Neutrophil (primary cell): Measurements from ENCODE around the gene GJC3.
"Not testable (repeated sequence)": the region's sequence is repeated elsewhere in the genome, so short reads cannot be mapped to it uniquely, and the experiment has no call there.

Experiments
- H3K27ac ChIP-seq: fragments of 200-600 bp; sonication (generic); 2 replicates; pipeline ENCODE4 v1.5.1; 2016; ENCODE audit warnings: mild to moderate bottlenecking, moderate library complexity
- H3K27me3 ChIP-seq: fragments of 200-600 bp; sonication (generic); 2 replicates; pipeline ENCODE4 v1.6.0; 2016; ENCODE audit warnings: mild to moderate bottlenecking
- H3K36me3 ChIP-seq: fragments of 200-600 bp; sonication (generic); 2 replicates; pipeline ENCODE4 v1.5.1; 2017
- H3K4me1 ChIP-seq, 2 experiments: fragments of 200-600 bp in 1 of 2; sonication (generic) in 1 of 2; 1 replicate in 1 of 2; 2 replicates in 1 of 2; pipeline versions ENCODE4 v1.5.1 to v1.6.1; 2013 to 2016; ENCODE audit warnings: low read depth in 1 of 2, low read length in 1 of 2, mild to moderate bottlenecking in 1 of 2, moderate library complexity in 1 of 2; ENCODE audit not compliant: control insufficient read depth in 1 of 2, insufficient read depth in 1 of 2
- H3K4me3 ChIP-seq, 2 experiments: fragments of 200-600 bp in 1 of 2; sonication (generic) in 1 of 2; 1 replicate in 1 of 2; 2 replicates in 1 of 2; pipeline ENCODE4 v1.5.1; 2013 to 2016; ENCODE audit warnings: low read depth in 1 of 2, low read length in 1 of 2, mild to moderate bottlenecking in 1 of 2, moderate library complexity in 1 of 2
- H3K9me3 ChIP-seq: fragments of 200-600 bp; sonication (generic); 2 replicates; pipeline ENCODE4 v1.5.1; 2016
- TF ChIP-seq, protein P1 (sequence below): fragments of 200-600 bp; sonication (generic); IDR thresholded peaks from 2 replicates; pipeline ENCODE4 v1.5.1; 2016; ENCODE audit warnings: antibody characterized with exemption

The GJC3 gene, protein sequence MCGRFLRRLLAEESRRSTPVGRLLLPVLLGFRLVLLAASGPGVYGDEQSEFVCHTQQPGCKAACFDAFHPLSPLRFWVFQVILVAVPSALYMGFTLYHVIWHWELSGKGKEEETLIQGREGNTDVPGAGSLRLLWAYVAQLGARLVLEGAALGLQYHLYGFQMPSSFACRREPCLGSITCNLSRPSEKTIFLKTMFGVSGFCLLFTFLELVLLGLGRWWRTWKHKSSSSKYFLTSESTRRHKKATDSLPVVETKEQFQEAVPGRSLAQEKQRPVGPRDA

DNA sequence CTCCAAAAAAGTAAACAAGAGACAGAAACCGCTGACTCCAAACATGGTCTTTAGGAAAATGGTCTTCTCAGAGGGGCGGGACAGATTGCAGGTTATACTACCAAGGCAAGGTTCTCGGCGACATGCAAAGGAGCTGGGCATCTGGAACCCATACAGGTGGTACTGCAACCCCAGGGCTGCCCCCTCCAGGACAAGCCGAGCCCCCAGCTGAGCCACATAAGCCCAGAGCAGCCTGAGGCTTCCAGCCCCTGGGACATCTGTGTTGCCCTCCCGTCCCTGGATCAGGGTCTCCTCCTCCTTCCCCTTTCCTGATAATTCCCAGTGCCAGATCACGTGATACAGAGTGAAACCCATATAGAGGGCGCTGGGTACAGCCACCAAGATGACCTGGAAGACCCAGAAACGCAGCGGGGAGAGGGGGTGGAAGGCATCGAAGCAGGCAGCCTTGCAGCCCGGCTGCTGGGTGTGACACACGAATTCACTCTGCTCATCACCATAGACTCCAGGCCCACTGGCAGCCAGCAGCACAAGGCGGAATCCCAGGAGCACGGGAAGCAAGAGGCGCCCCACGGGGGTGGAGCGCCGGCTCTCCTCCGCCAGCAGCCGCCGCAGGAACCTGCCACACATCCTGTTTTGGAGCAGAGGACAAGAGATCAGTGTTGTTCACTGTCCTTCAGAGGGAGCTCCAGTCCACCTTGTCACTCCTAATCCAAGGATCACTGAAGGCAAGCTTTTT is at the start of gene GJC3:
TSS of gene GJC3 (minus strand) at position 627 of the 736 bp plus-strand sequence. CDS start at position 627, 0 bp downstream.
- H3K36me3 ChIP-seq = no peaks in the 10 kb centered on the region
- peaks cover 94% of the 10 kb centered on the region for H3K27me3 ChIP-seq
- H3K4me1 ChIP-seq = no peaks in the 10 kb centered on the region
- TF ChIP-seq, protein P1, sequence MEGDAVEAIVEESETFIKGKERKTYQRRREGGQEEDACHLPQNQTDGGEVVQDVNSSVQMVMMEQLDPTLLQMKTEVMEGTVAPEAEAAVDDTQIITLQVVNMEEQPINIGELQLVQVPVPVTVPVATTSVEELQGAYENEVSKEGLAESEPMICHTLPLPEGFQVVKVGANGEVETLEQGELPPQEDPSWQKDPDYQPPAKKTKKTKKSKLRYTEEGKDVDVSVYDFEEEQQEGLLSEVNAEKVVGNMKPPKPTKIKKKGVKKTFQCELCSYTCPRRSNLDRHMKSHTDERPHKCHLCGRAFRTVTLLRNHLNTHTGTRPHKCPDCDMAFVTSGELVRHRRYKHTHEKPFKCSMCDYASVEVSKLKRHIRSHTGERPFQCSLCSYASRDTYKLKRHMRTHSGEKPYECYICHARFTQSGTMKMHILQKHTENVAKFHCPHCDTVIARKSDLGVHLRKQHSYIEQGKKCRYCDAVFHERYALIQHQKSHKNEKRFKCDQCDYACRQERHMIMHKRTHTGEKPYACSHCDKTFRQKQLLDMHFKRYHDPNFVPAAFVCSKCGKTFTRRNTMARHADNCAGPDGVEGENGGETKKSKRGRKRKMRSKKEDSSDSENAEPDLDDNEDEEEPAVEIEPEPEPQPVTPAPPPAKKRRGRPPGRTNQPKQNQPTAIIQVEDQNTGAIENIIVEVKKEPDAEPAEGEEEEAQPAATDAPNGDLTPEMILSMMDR = no peak
- H3K9me3 ChIP-seq = no peaks in the 10 kb centered on the region
- H3K4me3 ChIP-seq = no peak within 1 kb of the TSS
- no peak within 1 kb of the TSS for H3K27ac ChIP-seq

DNA sequence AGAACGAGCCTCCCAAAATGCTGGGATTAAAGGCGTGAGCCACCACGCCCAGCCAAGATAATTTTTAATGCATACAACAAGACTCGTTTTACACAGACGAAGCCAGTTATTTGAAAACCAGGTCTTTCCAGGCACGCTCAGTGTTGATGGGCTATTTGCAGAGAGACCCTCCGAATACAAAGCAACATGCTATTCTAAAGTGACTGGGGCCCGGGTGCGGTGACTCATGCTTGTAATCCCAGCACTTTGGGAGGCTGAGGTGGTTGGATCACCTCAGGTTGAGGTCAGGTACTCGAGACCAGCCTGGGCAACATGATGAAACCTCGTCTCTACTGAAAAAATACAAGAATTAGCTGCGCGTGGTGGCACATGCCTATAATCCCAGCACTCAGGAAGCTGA is 47.2 kb upstream of the GJC3 start:
- no peak overlapping the region for H3K27ac ChIP-seq

DNA sequence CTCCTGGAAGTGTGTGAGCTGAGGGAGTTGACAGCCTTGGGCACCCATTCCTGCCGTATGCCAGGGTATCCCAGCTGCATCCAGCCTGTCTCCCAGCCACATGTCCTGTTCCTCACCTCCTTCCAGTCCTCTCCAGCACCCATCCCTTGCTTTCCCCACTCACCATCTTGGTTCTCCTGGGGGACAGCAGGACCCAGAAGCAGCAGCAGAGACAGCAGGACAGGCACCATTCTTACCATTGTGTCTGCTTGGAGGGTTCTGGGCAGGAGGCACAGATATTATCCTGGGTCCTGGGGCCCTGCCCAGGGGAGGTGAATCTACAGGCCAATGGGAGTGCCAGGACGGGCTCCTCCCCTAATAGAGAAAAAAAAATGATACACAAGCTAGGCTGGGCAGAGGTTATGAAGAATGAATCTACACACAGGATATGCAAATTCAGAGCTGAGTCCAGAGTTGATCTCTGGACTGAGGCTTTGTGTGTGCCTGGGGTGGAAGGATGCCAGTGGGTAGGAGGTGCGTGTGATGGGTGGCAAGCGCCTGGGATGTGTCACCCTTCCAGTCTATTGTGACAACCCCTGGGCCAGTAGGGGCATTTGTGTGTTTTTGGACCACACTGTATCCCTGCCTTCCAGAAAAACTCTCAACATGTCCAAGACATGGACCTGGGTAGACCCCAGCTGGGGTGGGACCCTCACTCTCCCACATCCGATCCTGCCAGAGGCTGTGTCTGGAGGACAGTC is 46.5 kb upstream of the GJC3 start, which contains the start of gene AZGP1:
TSS of gene AZGP1 (minus strand) at position 250 of the 740 bp plus-strand sequence. CDS start at position 239, 11 bp downstream.
- TF ChIP-seq, protein P1 = no peak
- Histone ChIP-seq H3K9me3 (no peaks in the 10 kb centered on the region), H3K4me3 (no peak within 1 kb of the TSS), H3K36me3 (no peaks in the 10 kb centered on the region), H3K27ac (no peak within 1 kb of the TSS), H3K4me1 (no peaks in the 10 kb centered on the region), H3K27me3 (peaks cover 39% of the 10 kb centered on the region)

More for the DNA sequence above, 47.2 kb upstream of the GJC3 start:
- Histone ChIP-seq H3K36me3 (no peaks in the 10 kb centered on the region), H3K4me3 (no peak overlapping the region), H3K27me3 (peaks cover 39% of the 10 kb centered on the region), H3K9me3 (no peaks in the 10 kb centered on the region), H3K4me1 (no peaks in the 10 kb centered on the region)
- TF ChIP-seq, protein P1 = no peak

DNA sequence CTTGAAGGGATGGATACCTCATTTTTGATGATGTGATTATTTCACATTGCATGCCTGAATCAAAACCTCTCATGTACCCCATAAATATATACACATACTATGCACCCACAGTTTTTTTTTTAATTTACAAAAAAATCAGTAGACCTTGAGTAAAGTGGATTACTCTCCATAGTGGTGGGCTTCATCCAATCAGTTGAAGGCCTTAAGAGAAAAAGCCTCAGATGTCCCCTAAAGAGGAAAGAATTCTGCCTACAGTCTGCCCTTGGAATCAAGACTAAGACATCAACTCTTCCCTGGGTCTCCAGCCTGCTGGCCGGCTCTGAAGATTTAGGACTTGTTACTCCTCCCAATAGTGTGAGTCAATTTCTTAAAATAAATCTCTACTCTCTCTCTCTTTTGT is 45.3 kb upstream of the GJC3 start:
- TF ChIP-seq, protein P1 = no peak
- peaks cover 50% of the 10 kb centered on the region for H3K27me3 ChIP-seq
- no peaks in the 10 kb centered on the region for H3K4me1 ChIP-seq
- no peaks in the 10 kb centered on the region for H3K9me3 ChIP-seq
- no peak overlapping the region for H3K27ac ChIP-seq
- no peaks in the 10 kb centered on the region for H3K36me3 ChIP-seq
- no peak overlapping the region for H3K4me3 ChIP-seq

DNA sequence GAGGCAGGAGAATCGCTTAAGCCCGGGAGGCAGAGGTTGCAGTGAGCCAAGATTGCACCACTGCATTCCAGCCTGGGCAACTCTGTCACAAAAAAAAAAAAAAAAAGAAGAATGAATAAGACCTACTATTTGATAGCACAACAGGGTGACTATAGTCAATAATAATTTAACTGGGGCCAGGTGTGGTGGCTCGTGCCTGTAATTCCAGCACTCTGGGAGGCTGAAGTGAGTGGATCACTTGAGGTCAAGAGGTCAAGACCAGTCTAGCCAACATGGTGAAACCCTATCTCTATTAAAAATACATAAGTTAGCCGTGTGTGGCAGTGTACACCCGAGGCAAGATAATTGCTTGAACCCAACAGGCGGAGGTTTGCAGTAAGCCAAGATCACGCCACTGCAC is 44.4 kb upstream of the GJC3 start:
- not testable (repeated sequence) for H3K27ac ChIP-seq, H3K9me3 ChIP-seq, H3K4me3 ChIP-seq, H3K36me3 ChIP-seq, H3K4me1 ChIP-seq
- H3K27me3 ChIP-seq = peaks cover 56% of the 10 kb centered on the region
